Mononuclear cell (primary cell): ENCODE results near the gene CDH4. TPM values are rescaled to one million over a fixed set of nuclear protein-coding genes. Genes with fewer than 3 reads are reported as not detected.

ENCODE experiments used
- H3K27me3 ChIP-seq: 2 replicates; pipeline ENCODE4 v1.6.0; 2011; ENCODE audit warnings: low read length, control low read depth; ENCODE audit not compliant: insufficient read depth
- H3K4me1 ChIP-seq: 2 replicates; pipeline ENCODE4 v1.5.1; 2011; ENCODE audit warnings: mild to moderate bottlenecking, low read length, control low read depth; ENCODE audit not compliant: insufficient read depth
- H3K4me3 ChIP-seq: 2 replicates; pipeline ENCODE4 v1.5.1; 2011; ENCODE audit warnings: mild to moderate bottlenecking, low read length, moderate library complexity
- H3K9me3 ChIP-seq: 2 replicates; pipeline ENCODE4 v1.5.1; 2011; ENCODE audit warnings: low read depth, mild to moderate bottlenecking, control low read depth, low read length
- total RNA-seq: library from RNA; depleted of rRNA; stranded (reverse); fragments of >200 nt; gene quantifications from one replicate; pipeline ENCODE4 v1.2.3, GENCODE V29; 2012

Gene CDH4
- total RNA-seq, 1 donor, result under 0.01 TPM

GRCh38 chr20:61510778-61511330 lies 258.8 kb downstream of the CDH4 start:
- no peaks in the 10 kb centered on the region for H3K27me3 ChIP-seq
- no peak overlapping the region for H3K4me3 ChIP-seq
- no peaks in the 10 kb centered on the region for H3K4me1 ChIP-seq
- no peaks in the 10 kb centered on the region for H3K9me3 ChIP-seq

GRCh38 chr20:61512475-61512874 lies 260.4 kb downstream of the CDH4 start:
- no peak overlapping the region for H3K4me3 ChIP-seq
- H3K27me3 ChIP-seq, result no peaks in the 10 kb centered on the region
- H3K4me1 ChIP-seq, result no peaks in the 10 kb centered on the region
- H3K9me3 ChIP-seq, result no peaks in the 10 kb centered on the region

- H3K4me1 ChIP-seq, result no peaks in the 10 kb centered on the region
- H3K4me3 ChIP-seq, result no peak overlapping the region
- H3K27me3 ChIP-seq, result no peaks in the 10 kb centered on the region
- H3K9me3 ChIP-seq, result no peaks in the 10 kb centered on the region
Measured at GRCh38 chr20:61513124-61514017, 261.3 kb downstream of the CDH4 start.

GRCh38 chr20:61514018-61514365 lies 261.9 kb downstream of the CDH4 start:
- no peaks in the 10 kb centered on the region for H3K4me1 ChIP-seq
- H3K27me3 ChIP-seq, result no peaks in the 10 kb centered on the region
- no peaks in the 10 kb centered on the region for H3K9me3 ChIP-seq
- no peak overlapping the region for H3K4me3 ChIP-seq

GRCh38 chr20:61514396-61514795 lies 262.3 kb downstream of the CDH4 start:
- Histone ChIP-seq H3K27me3 (no peaks in the 10 kb centered on the region), H3K4me1 (no peaks in the 10 kb centered on the region), H3K4me3 (no peak overlapping the region), H3K9me3 (no peaks in the 10 kb centered on the region)

- no peak overlapping the region for H3K4me3 ChIP-seq
- H3K4me1 ChIP-seq, result no peaks in the 10 kb centered on the region
- no peaks in the 10 kb centered on the region for H3K9me3 ChIP-seq
- no peaks in the 10 kb centered on the region for H3K27me3 ChIP-seq
Measured at GRCh38 chr20:61514805-61515505, 262.9 kb downstream of the CDH4 start.

GRCh38 chr20:61515922-61516321 lies 263.9 kb downstream of the CDH4 start:
- no peaks in the 10 kb centered on the region for H3K9me3 ChIP-seq
- no peaks in the 10 kb centered on the region for H3K27me3 ChIP-seq
- no peaks in the 10 kb centered on the region for H3K4me1 ChIP-seq
- no peak overlapping the region for H3K4me3 ChIP-seq

- H3K4me3 ChIP-seq, result no peak overlapping the region
Measured at GRCh38 chr20:61516346-61517208, 264.5 kb downstream of the CDH4 start.

GRCh38 chr20:61517419-61517818 lies 265.4 kb downstream of the CDH4 start:
- no peaks in the 10 kb centered on the region for H3K9me3 ChIP-seq

More at GRCh38 chr20:61516346-61517208, 264.5 kb downstream of the CDH4 start:
- Histone ChIP-seq H3K4me1 (no peaks in the 10 kb centered on the region), H3K27me3 (no peaks in the 10 kb centered on the region), H3K9me3 (no peaks in the 10 kb centered on the region)

GRCh38 chr20:61518424-61518951 lies 266.4 kb downstream of the CDH4 start:
- H3K4me3 ChIP-seq, result no peak overlapping the region
- H3K9me3 ChIP-seq, result no peaks in the 10 kb centered on the region
- no peaks in the 10 kb centered on the region for H3K27me3 ChIP-seq
- no peaks in the 10 kb centered on the region for H3K4me1 ChIP-seq

More at GRCh38 chr20:61517419-61517818, 265.4 kb downstream of the CDH4 start:
- H3K27me3 ChIP-seq, result no peaks in the 10 kb centered on the region
- H3K4me1 ChIP-seq, result no peaks in the 10 kb centered on the region
- no peak overlapping the region for H3K4me3 ChIP-seq

- Histone ChIP-seq H3K27me3 (no peaks in the 10 kb centered on the region), H3K4me3 (no peak overlapping the region), H3K9me3 (no peaks in the 10 kb centered on the region), H3K4me1 (no peaks in the 10 kb centered on the region)
Measured at GRCh38 chr20:61519488-61519887, 267.4 kb downstream of the CDH4 start.

- H3K4me1 ChIP-seq, result no peaks in the 10 kb centered on the region
- H3K27me3 ChIP-seq, result no peaks in the 10 kb centered on the region
- no peak overlapping the region for H3K4me3 ChIP-seq
- no peaks in the 10 kb centered on the region for H3K9me3 ChIP-seq
Measured at GRCh38 chr20:61520076-61520892, 268.2 kb downstream of the CDH4 start.

- Histone ChIP-seq H3K9me3 (no peaks in the 10 kb centered on the region), H3K4me1 (no peaks in the 10 kb centered on the region), H3K27me3 (no peaks in the 10 kb centered on the region), H3K4me3 (no peak overlapping the region)
Measured at GRCh38 chr20:61520893-61521460, 268.9 kb downstream of the CDH4 start.
